Parathyroid adenoma (tissue), 2 donors: ENCODE measurements around the gene ZNF487.

Experiments
- H2AFZ ChIP-seq: fragments of 300-600 bp; sonication (generic); one replicate; pipeline ENCODE4 v1.7.0; 2017; ENCODE audit warnings: antibody characterized with exemption, mild to moderate bottlenecking
- H3K27ac ChIP-seq: fragments of 300-600 bp; sonication (generic); one replicate; pipeline ENCODE4 v1.7.0; 2017
- H3K27me3 ChIP-seq: fragments of 300-600 bp; sonication (generic); one replicate; pipeline ENCODE4 v1.7.0; 2017; ENCODE audit warnings: low read length; ENCODE audit not compliant: control insufficient read depth, insufficient read depth
- H3K36me3 ChIP-seq: fragments of 300-600 bp; sonication (generic); one replicate; pipeline ENCODE4 v1.7.0; 2017; ENCODE audit warnings: low read length; ENCODE audit not compliant: control insufficient read depth, insufficient read depth
- H3K4me1 ChIP-seq: fragments of 300-600 bp; sonication (generic); one replicate; pipeline ENCODE4 v1.7.0; 2017; ENCODE audit warnings: control low read depth
- H3K4me2 ChIP-seq: fragments of 300-600 bp; sonication (generic); one replicate; pipeline ENCODE4 v1.7.0; 2017; ENCODE audit warnings: low read length
- H3K4me3 ChIP-seq: fragments of 300-600 bp; sonication (generic); one replicate; pipeline ENCODE4 v1.7.0; 2017; ENCODE audit warnings: low read depth, low read length
- H3K79me2 ChIP-seq: fragments of 300-600 bp; sonication (generic); one replicate; pipeline ENCODE4 v1.7.0; 2017; ENCODE audit warnings: control low read depth
- H3K9ac ChIP-seq: fragments of 300-600 bp; sonication (generic); one replicate; pipeline ENCODE4 v1.7.0; 2017; ENCODE audit warnings: mild to moderate bottlenecking
- H3K9me3 ChIP-seq: fragments of 300-600 bp; sonication (generic); one replicate; pipeline ENCODE4 v1.7.0; 2017; ENCODE audit warnings: low read length; ENCODE audit not compliant: control insufficient read depth
- CTCF ChIP-seq: fragments of 300-600 bp; sonication (generic); IDR thresholded peaks from one replicate; pipeline ENCODE4 v1.7.0; 2017; ENCODE audit warnings: antibody characterized with exemption, mild to moderate bottlenecking
- donor health status: primary hyperparathyroidism.

The ZNF487 gene

GRCh38 chr10:43408331-43408709 is 28.6 kb upstream of the ZNF487 start:
- TF ChIP-seq CTCF, result no peak
- H3K4me2 ChIP-seq, result peak overlapping the region; percentile 78
- peaks cover 29% of the 10 kb centered on the region for H3K79me2 ChIP-seq
- H3K9me3 ChIP-seq, result no peaks in the 10 kb centered on the region
- no peaks in the 10 kb centered on the region for H3K4me1 ChIP-seq
- peak overlapping the region; percentile 98 for H2AFZ ChIP-seq
- H3K4me3 ChIP-seq, result peak overlapping the region; percentile 87
- H3K9ac ChIP-seq, result peak overlapping the region; percentile 43
- peak overlapping the region; percentile 98 for H3K27ac ChIP-seq
- H3K36me3 ChIP-seq, result no peaks in the 10 kb centered on the region
- H3K27me3 ChIP-seq, result no peaks in the 10 kb centered on the region

GRCh38 chr10:43408710-43409384 is 28.1 kb upstream of the ZNF487 start, which contains the start of gene HNRNPF:
HNRNPF (minus strand) TSS chr10:43409186; CDS start chr10:43387884, 21,302 bp downstream.
- no peaks in the 10 kb centered on the region for H3K9me3 ChIP-seq
- H3K4me3 ChIP-seq, result peak within 1 kb of the TSS; percentile 87
- peak within 1 kb of the TSS; percentile 98 for H2AFZ ChIP-seq
- peak within 1 kb of the TSS; percentile 85 for H3K9ac ChIP-seq
- no peaks in the 10 kb centered on the region for H3K4me1 ChIP-seq
- peak within 1 kb of the TSS; percentile 78 for H3K4me2 ChIP-seq
- peaks cover 24% of the 10 kb centered on the region for H3K79me2 ChIP-seq
- H3K27me3 ChIP-seq, result no peaks in the 10 kb centered on the region
- H3K36me3 ChIP-seq, result no peaks in the 10 kb centered on the region
- peak within 1 kb of the TSS; percentile 98 for H3K27ac ChIP-seq
- no peak for TF ChIP-seq CTCF

DNA sequence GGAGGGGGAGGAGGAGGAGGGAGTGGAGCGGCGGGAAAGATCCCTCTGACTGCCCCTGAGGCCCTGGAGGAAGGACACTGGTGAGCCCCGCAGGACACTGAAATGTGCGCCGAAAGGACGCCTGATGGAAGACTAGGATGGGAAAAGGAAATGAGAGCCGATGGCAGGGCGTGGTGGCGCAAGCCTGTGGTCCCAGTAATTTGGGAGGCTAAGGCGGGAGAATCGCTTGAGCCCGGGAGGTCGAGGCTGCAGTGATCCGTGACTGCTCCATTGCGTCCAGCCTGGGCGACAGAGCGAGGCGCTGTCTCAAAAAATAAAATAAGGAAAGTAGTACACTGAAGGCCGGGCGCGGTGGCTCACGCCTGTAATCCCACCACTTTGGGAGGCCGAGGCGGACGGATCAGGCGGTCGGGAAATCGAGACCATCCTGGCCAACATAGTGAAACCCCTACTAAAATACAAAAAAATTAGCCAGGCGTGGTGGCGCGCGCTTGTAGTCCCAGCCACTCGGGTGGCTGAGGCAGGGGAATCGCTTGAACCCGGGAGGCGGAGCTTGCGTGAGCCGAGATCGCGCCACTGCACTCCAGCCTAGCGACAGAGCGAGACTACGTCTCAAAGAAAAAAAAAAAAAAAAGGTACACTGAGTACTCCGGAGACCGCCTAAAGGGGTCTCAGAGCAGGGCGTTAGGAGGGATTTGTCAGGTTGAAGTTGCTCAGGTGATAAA is 27.4 kb upstream of the ZNF487 start:
- Histone ChIP-seq H3K4me1 (no peaks in the 10 kb centered on the region), H3K79me2 (peaks cover 19% of the 10 kb centered on the region), H3K9ac (no peak overlapping the region), H2AFZ (peak overlapping the region; percentile 98), H3K27me3 (no peaks in the 10 kb centered on the region), H3K36me3 (no peaks in the 10 kb centered on the region), H3K4me2 (peak overlapping the region; percentile 78), H3K27ac (peak overlapping the region; percentile 98), H3K9me3 (no peaks in the 10 kb centered on the region), H3K4me3 (peak overlapping the region; percentile 87)
- no peak for TF ChIP-seq CTCF

DNA sequence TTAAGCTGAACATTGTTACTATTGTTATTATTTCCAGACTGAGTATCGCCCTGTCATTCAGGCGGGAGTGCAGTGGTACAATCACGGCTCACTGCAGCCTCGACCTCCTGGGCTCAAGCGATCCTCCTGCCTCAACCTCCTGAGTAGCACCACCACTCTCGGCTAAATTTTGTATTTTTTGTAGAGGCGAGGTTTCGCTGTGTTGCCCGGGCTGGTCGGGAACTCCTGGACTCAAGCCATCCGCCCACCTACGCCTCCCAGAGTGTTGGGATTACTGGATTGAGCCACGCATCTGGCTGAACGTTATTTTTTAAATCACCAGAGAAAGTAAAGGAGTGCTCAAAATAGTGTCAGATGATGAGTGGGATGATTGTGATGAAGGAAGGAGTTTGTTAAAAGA is 26.6 kb upstream of the ZNF487 start:
- no peak for TF ChIP-seq CTCF
- Histone ChIP-seq H3K4me2 (no peak overlapping the region), H3K4me1 (no peaks in the 10 kb centered on the region), H3K27me3 (no peaks in the 10 kb centered on the region), H3K9me3 (no peaks in the 10 kb centered on the region), H3K4me3 (no peak overlapping the region), H3K9ac (no peak overlapping the region), H3K79me2 (peaks cover 13% of the 10 kb centered on the region), H2AFZ (no peak overlapping the region), H3K27ac (no peak overlapping the region), H3K36me3 (no peaks in the 10 kb centered on the region)
